GM18517 (cell line): Measurements from ENCODE around the gene ADAMTS16.

Experiments used
- ATAC-seq: cut with Tn5 transposase; IDR thresholded peaks from one replicate; pipeline ENCODE4 v1.9.1; 2021; ENCODE audit warnings: mild to moderate bottlenecking, moderate library complexity; ENCODE audit not compliant: unreplicated experiment

Gene ADAMTS16

GRCh38 chr5:5220901-5221631 is 80.9 kb downstream of the ADAMTS16 start:
- no peak for ATAC-seq

GRCh38 chr5:5221724-5222123 is 81.6 kb downstream of the ADAMTS16 start:
- ATAC-seq = no peak

- no peak for ATAC-seq
These were observed 91.4 kb downstream of the ADAMTS16 start for GRCh38 chr5:5231576-5231975.

GRCh38 chr5:5234912-5235311 is 94.8 kb downstream of the ADAMTS16 start:
- ATAC-seq = no peak

GRCh38 chr5:5235685-5236084 is 95.6 kb downstream of the ADAMTS16 start:
- ATAC-seq = no peak

- ATAC-seq = no peak
These were observed 99.1 kb downstream of the ADAMTS16 start for GRCh38 chr5:5239191-5239590.

GRCh38 chr5:5240234-5240633 is 100.1 kb downstream of the ADAMTS16 start:
- no peak for ATAC-seq

- ATAC-seq = no peak
These were observed 101.9 kb downstream of the ADAMTS16 start for GRCh38 chr5:5242056-5242455.

GRCh38 chr5:5246736-5247135 is 106.6 kb downstream of the ADAMTS16 start:
- no peak for ATAC-seq

GRCh38 chr5:5250758-5251157 is 110.6 kb downstream of the ADAMTS16 start:
- ATAC-seq = no peak

GRCh38 chr5:5252106-5252505 is 112.0 kb downstream of the ADAMTS16 start:
- no peak for ATAC-seq

- ATAC-seq = no peak
These were observed 117.2 kb downstream of the ADAMTS16 start for GRCh38 chr5:5257353-5257752.

GRCh38 chr5:5258564-5258963 is 118.4 kb downstream of the ADAMTS16 start:
- no peak for ATAC-seq

GRCh38 chr5:5264727-5265126 is 124.6 kb downstream of the ADAMTS16 start:
- no peak for ATAC-seq

GRCh38 chr5:5266297-5266696 is 126.2 kb downstream of the ADAMTS16 start:
- ATAC-seq = no peak

- ATAC-seq = no peak
These were observed 130.0 kb downstream of the ADAMTS16 start for GRCh38 chr5:5270161-5270560.

GRCh38 chr5:5270958-5271785 is 131.0 kb downstream of the ADAMTS16 start:
- ATAC-seq = no peak

- no peak for ATAC-seq
These were observed 131.7 kb downstream of the ADAMTS16 start for GRCh38 chr5:5271786-5272321.

- no peak for ATAC-seq
These were observed 133.3 kb downstream of the ADAMTS16 start for GRCh38 chr5:5273398-5273797.

GRCh38 chr5:5273976-5274375 is 133.8 kb downstream of the ADAMTS16 start:
- ATAC-seq = no peak

GRCh38 chr5:5275211-5275610 is 135.1 kb downstream of the ADAMTS16 start:
- no peak for ATAC-seq

- no peak for ATAC-seq
These were observed 136.3 kb downstream of the ADAMTS16 start for GRCh38 chr5:5276430-5276829.
